Measurements from ENCODE around the gene PDSS2. TPM values are rescaled to one million over a fixed set of nuclear protein-coding genes. Genes with fewer than 3 reads are reported as not detected.

PDSS2 gene
- total and polyA plus RNA-seq, 2 donors (not counting 1 experiment from before 2014, with no cell fraction given) = 16.9 to 17.0 TPM

GRCh38 chr6:107411161-107411560, 48.2 kb downstream of the PDSS2 start:
- Histone ChIP-seq H3K79me2 (ENCODE audit: control insufficient read depth, insufficient read depth, low read length) (peaks cover 14% of the 10 kb centered on the region), H3K27me3 (replicated peaks in 1 of 4; ENCODE audit: control extremely low read depth in 1 of 4, control insufficient read depth in 3 of 4, insufficient read depth in 4 of 4, low read length in 3 of 4) (no peaks in the 10 kb centered on the region), H3K4me3 (ENCODE audit: control extremely low read depth in 1 of 5, extremely low read depth in 1 of 5, insufficient read depth in 1 of 5, low read depth in 2 of 5, low read length in 4 of 5) (no peak overlapping the region), H3K36me3 (replicated peaks in 1 of 2; ENCODE audit: control extremely low read depth in 1 of 2, control insufficient read depth in 1 of 2, extremely low read depth in 1 of 2, insufficient read depth in 2 of 2, low read length in 1 of 2) (peaks cover 0 to 1% of the 10 kb centered on the region in 2 experiments), H3K4me1 (ENCODE audit: control insufficient read depth in 2 of 2, insufficient read depth in 2 of 2, low read length in 2 of 2) (no peaks in the 10 kb centered on the region), H3K9me3 (ENCODE audit: control extremely low read depth in 1 of 3, control insufficient read depth in 2 of 3, insufficient read depth in 1 of 3, low read length in 2 of 3) (peaks cover 0 to 7% (median 0%) of the 10 kb centered on the region in 3 donors), H4K20me1 (ENCODE audit: control insufficient read depth, insufficient read depth, low read length, poor library complexity, severe bottlenecking) (no peaks in the 10 kb centered on the region), H3K9ac (ENCODE audit: low read length) (no peak overlapping the region), H3K4me2 (replicated peaks; ENCODE audit: low read depth, low read length, poor library complexity, severe bottlenecking) (no peak overlapping the region), H3K27ac (ENCODE audit: low read length in 2 of 2) (no peak overlapping the region), H2AFZ (ENCODE audit: insufficient read depth, low read depth, low read length, poor library complexity, severe bottlenecking) (no peak overlapping the region)
- POLR2A ChIA-PET = no interaction called here
- H3K9me3 Mint-ChIP-seq (ENCODE audit: insufficient read depth) = no peaks in the 10 kb centered on the region
- DNase-seq = no peak
- intact Hi-C loops (cut with micrococcal nuclease) = no loop called here
- TF ChIP-seq EZH2 (IDR thresholded peaks at IDR 0.05; ENCODE audit: borderline replicate concordance, insufficient read depth, low read depth, low read length, poor library complexity, severe bottlenecking) = no peak
- TF ChIP-seq CTCF (IDR thresholded peaks at IDR 0.05) = no peak
- H3K4me1 Mint-ChIP-seq = no peaks in the 10 kb centered on the region
- H3K27ac Mint-ChIP-seq = no peak overlapping the region
- no peak for ATAC-seq (ENCODE audit: low read depth)
- no CpG with 5 or more reads among the region's 3 CpGs for WGBS (ENCODE audit: insufficient coverage)
- H3K4me3 Mint-ChIP-seq = no peak overlapping the region
- CTCF ChIA-PET = no interaction called here
- H3K27me3 Mint-ChIP-seq = no peaks in the 10 kb centered on the region

- intact Hi-C loops (cut with micrococcal nuclease) = no loop called here
- no peak overlapping the region for H3K27ac ChIP-seq (ENCODE audit: low read length in 2 of 2)
- H3K36me3 ChIP-seq (replicated peaks in 1 of 2; ENCODE audit: control extremely low read depth in 1 of 2, control insufficient read depth in 1 of 2, extremely low read depth in 1 of 2, insufficient read depth in 2 of 2, low read length in 1 of 2) = peaks cover 0 to 1% of the 10 kb centered on the region in 2 experiments
- ChIA-PET CTCF (no interaction called here), POLR2A (no interaction called here)
- H3K4me1 ChIP-seq (ENCODE audit: control insufficient read depth in 2 of 2, insufficient read depth in 2 of 2, low read length in 2 of 2) = no peaks in the 10 kb centered on the region
- H3K4me3 Mint-ChIP-seq = no peak overlapping the region
- H3K4me2 ChIP-seq (replicated peaks; ENCODE audit: low read depth, low read length, poor library complexity, severe bottlenecking) = no peak overlapping the region
- peaks cover 18% of the 10 kb centered on the region for H3K79me2 ChIP-seq (ENCODE audit: control insufficient read depth, insufficient read depth, low read length)
- no peak overlapping the region for H3K27ac Mint-ChIP-seq
- peaks cover 2 to 14% (median 6%) of the 10 kb centered on the region in 3 donors for H3K9me3 ChIP-seq (ENCODE audit: control extremely low read depth in 1 of 3, control insufficient read depth in 2 of 3, insufficient read depth in 1 of 3, low read length in 2 of 3)
- no peak overlapping the region for H2AFZ ChIP-seq (ENCODE audit: insufficient read depth, low read depth, low read length, poor library complexity, severe bottlenecking)
- ATAC-seq (ENCODE audit: low read depth) = no peak
- no peak overlapping the region for H3K9ac ChIP-seq (ENCODE audit: low read length)
- H4K20me1 ChIP-seq (ENCODE audit: control insufficient read depth, insufficient read depth, low read length, poor library complexity, severe bottlenecking) = no peaks in the 10 kb centered on the region
- H3K27me3 ChIP-seq (replicated peaks in 1 of 4; ENCODE audit: control extremely low read depth in 1 of 4, control insufficient read depth in 3 of 4, insufficient read depth in 4 of 4, low read length in 3 of 4) = no peaks in the 10 kb centered on the region
- H3K9me3 Mint-ChIP-seq (ENCODE audit: insufficient read depth) = peaks cover 4% of the 10 kb centered on the region
- no peak overlapping the region for H3K4me3 ChIP-seq (ENCODE audit: control extremely low read depth in 1 of 5, extremely low read depth in 1 of 5, insufficient read depth in 1 of 5, low read depth in 2 of 5, low read length in 4 of 5)
- WGBS (ENCODE audit: insufficient coverage) = no CpG with 5 or more reads among the region's 2 CpGs
- no peak for DNase-seq
- H3K4me1 Mint-ChIP-seq = no peaks in the 10 kb centered on the region
- H3K27me3 Mint-ChIP-seq = no peaks in the 10 kb centered on the region
- no peak for TF ChIP-seq CTCF (IDR thresholded peaks at IDR 0.05)
These were observed 49.4 kb downstream of the PDSS2 start for GRCh38 chr6:107409942-107410341.

Measured in B cell (primary cell).